Measurements from ENCODE around the gene PPP3CA.

DNA sequence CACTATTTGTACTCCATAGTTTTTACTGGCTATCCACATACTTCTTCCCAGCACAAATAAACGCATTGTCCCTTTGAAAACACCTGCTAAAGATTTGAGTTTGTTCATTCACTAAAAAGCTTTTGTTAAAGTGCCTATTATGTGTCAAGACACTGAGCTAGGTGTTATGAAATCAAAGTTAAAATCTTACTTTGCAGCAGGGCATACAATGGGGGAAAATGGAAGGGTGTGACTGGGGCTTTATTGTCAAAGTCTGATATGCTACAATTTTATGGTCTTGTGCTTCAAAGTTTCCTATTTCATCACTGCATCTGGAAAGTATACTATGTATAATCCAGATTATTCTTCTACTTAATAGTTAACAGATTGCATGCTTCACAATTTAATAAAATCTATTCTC is 128.4 kb downstream of the PPP3CA start:
- TF ChIP-seq POLR2AphosphoS5 (IDR thresholded peaks at IDR 0.05; ENCODE audit: borderline replicate concordance, low read depth, low read length) (no peak), EZH2 (IDR thresholded peaks at IDR 0.05) (no peak)

All from SK-N-MC (cell line).